ENCODE results near the gene TUT7.

GRCh38 chr9:86256653-86257052, 97.6 kb downstream of the TUT7 start:
- TF ChIP-seq CTCF (IDR thresholded peaks at IDR 0.05) (no peak), POLR2A (IDR thresholded peaks at IDR 0.05) (no peak)
